ENCODE measurements around the gene IRF8.

DNA sequence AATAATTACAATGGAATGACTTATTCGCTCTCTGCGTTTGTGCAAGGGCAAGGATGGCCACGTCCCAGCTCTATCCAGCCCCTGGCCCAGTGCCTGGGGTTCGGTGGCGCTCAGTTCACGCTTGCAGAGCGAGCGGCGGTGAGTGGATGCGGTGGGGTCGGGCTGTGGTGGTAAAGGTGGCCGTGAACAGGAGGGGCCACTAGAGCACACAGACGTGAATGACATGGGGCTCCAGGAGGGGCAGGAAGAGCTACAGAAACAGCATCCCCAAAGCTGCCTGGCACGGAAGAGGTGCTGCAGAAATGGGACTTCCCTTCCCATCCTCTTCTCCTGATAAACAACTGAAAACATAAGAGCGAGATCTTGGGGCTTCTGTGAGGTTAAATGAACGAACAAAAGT, 28.4 kb downstream of the IRF8 start:
- TF ChIP-seq RARB (CRISPR knock-in tag; IDR thresholded peaks at IDR 0.05) (no peak), ZFP3 (CRISPR knock-in tag; IDR thresholded peaks at IDR 0.05) (no peak), ESRRG (CRISPR knock-in tag; IDR thresholded peaks at IDR 0.05) (no peak), OSR1 (CRISPR knock-in tag; IDR thresholded peaks at IDR 0.05) (no peak), ZNF70 (CRISPR knock-in tag; IDR thresholded peaks at IDR 0.05) (no peak), GLIS3 (CRISPR knock-in tag; IDR thresholded peaks at IDR 0.05) (no peak)
